Body of pancreas (tissue), 4 donors: Measurements from ENCODE around the gene NPHP4.

Source experiments
- CTCF ChIP-seq, 7 experiments: fragments of 450-650 bp in 4 of 7; fragments of 200-600 bp in 3 of 7; sonication (generic) in 3 of 7; IDR thresholded peaks; one replicate each; pipeline ENCODE4 v1.5.1; 2016 to 2019; ENCODE audit warnings: antibody characterized with exemption in 7 of 7
- POLR2A ChIP-seq, 3 donors: fragments of 450-650 bp; IDR thresholded peaks; one replicate each; pipeline ENCODE4 v1.6.1; 2016; ENCODE audit warnings: antibody characterized with exemption in 3 of 3, mild to moderate bottlenecking in 2 of 3

- TF ChIP-seq CTCF (IDR thresholded peaks at IDR 0.05) = no peak
- no peak for TF ChIP-seq POLR2A (IDR thresholded peaks at IDR 0.05)
Measured at GRCh38 chr1:6027591-6027990, 35.4 kb upstream of the NPHP4 start.
